Transverse colon (tissue), 4 donors: ENCODE results near the gene TNS1. TPM values are rescaled to one million over a fixed set of nuclear protein-coding genes. Genes with fewer than 3 reads are reported as not detected.

ENCODE experiments used
- DNase-seq: peaks from one replicate; pipeline ENCODE4 v3.0.0-alpha.2; 2019
- H3K27ac ChIP-seq, 4 donors: fragments of 200-600 bp; sonication (generic); 2 replicates each; pipeline ENCODE4 v1.5.1; 2016 to 2018; ENCODE audit warnings: inconsistent platforms in 4 of 4
- H3K27me3 ChIP-seq: fragments of 200-600 bp; sonication (generic); 2 replicates; pipeline ENCODE4 v1.5.1; 2017; ENCODE audit warnings: inconsistent platforms
- H3K36me3 ChIP-seq, 4 donors: fragments of 200-600 bp; sonication (generic); 2 replicates each; pipeline ENCODE4 v1.5.1; 2017 to 2019; ENCODE audit warnings: inconsistent platforms in 4 of 4
- H3K4me1 ChIP-seq, 4 donors: fragments of 200-600 bp; sonication (generic); 2 replicates each; pipeline ENCODE4 v1.5.1; 2017 to 2020; ENCODE audit warnings: inconsistent platforms in 4 of 4
- H3K4me3 ChIP-seq, 4 donors: fragments of 200-600 bp; sonication (generic); 1 replicate in 1 of 4; 2 replicates in 3 of 4; pipeline versions ENCODE4 v1.5.1 to v1.6.1; 2017 to 2019; ENCODE audit warnings: inconsistent platforms in 4 of 4
- H3K9me3 ChIP-seq, 2 donors: fragments of 200-600 bp; sonication (generic); 2 replicates each; pipeline ENCODE4 v1.5.1; 2017 to 2019; ENCODE audit warnings: inconsistent platforms in 2 of 2
- EP300 ChIP-seq: sonication (generic); formaldehyde crosslinking; IDR thresholded peaks from one replicate; pipeline ENCODE4 v1.6.1; 2017; ENCODE audit warnings: antibody characterized with exemption, low read depth
- POLR2A ChIP-seq: fragments of 450-650 bp; IDR thresholded peaks from one replicate; pipeline ENCODE4 v1.6.1; 2016; ENCODE audit warnings: antibody characterized with exemption, mild to moderate bottlenecking, moderate library complexity
- POLR2AphosphoS5 ChIP-seq, 3 donors: sonication (generic); formaldehyde crosslinking; IDR thresholded peaks; one replicate each; pipeline ENCODE4 v1.6.1; 2016; ENCODE audit warnings: antibody characterized with exemption in 3 of 3
- WGBS, 2 donors: methylation state at CpG; one replicate each; pipeline ENCODE4 v1.1.5; 2018; ENCODE audit warnings: low coverage in 1 of 2; 5-methylcytosine and 5-hydroxymethylcytosine counted together
- in situ Hi-C, 4 donors: fragments of 200-750 bp; cut with MboI; loops; one replicate each; pipeline versions ENCODE4 v1.15.0 to v1.15.1; 2017; ENCODE audit warnings: low sequenced_read_pairs in 3 of 4, low pct_ligation_motif_present in 1 of 4, low pct_unique_long_range_greater_than_20kb in 1 of 4
- intact Hi-C: fragments of 100-400 bp; cut with DNase I; formaldehyde crosslinking; loops from one replicate; pipeline ENCODE4 v1.15.1; 2023; ENCODE audit warnings: low total_unique reads
- total RNA-seq, 4 donors: library from RNA; depleted of rRNA; stranded (reverse); fragments of >200 nt; gene quantifications; one replicate each; pipeline ENCODE4 v1.1.0, GENCODE V29; 2016
- TF ChIP-seq, protein P1 (sequence below), 5 experiments: fragments of 200-600 bp in 3 of 5; fragments of 450-650 bp in 2 of 5; sonication (generic) in 3 of 5; IDR thresholded peaks; 1 replicate in 2 of 5; 2 replicates in 3 of 5; pipeline ENCODE4 v1.5.1; 2016 to 2017; ENCODE audit warnings: antibody characterized with exemption in 5 of 5, inconsistent platforms in 3 of 5, mild to moderate bottlenecking in 2 of 5, moderate library complexity in 1 of 5

The TNS1 gene
- total RNA-seq, 4 donors from 2014 or later = 101 to 487 (median 231) TPM

DNA sequence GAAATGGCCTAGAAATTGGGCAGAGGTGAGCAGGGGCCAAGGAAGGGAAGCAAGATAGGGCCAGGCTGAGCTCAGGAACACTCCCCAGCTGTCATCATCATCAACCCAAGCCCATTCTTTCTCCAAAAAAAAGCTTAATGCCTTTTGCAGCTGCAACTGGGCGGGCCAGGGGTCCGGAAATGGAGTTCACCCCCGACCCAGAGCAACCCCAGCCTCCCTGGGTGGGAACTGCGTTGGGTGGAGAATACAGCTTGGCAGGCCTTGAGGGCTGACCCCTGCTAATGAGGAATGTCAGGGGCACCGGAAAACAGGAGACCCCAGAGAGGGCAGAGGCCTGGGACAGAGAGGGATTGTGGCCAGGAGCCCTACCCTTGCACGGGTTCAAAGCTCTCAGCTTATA is 64.8 kb downstream of the TNS1 start:
- H3K4me1 ChIP-seq = peaks cover 13 to 80% (median 44%) of the 10 kb centered on the region in 4 donors

DNA sequence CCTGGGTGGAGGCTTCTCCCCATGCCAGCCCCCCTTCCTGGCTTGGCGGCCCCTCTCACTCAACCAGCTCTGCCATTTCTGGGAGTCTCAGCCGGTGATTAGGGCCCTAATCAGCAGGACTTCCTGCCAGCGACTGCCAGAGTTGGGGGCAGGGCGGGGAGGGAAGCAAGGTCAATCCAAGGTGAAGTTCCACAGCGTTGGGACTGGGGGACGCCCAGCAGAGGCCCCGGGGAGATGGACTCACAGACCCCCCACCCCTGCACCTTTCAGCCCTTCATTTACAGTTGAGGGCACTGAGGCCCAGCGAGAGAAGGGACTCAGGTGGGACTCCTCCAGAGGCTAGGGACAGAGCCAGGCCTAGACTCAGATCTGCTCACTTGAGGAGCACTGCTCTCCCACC is 65.3 kb downstream of the TNS1 start:
- intact Hi-C loops (no loop called here), in situ Hi-C loops (no loop called here)
- Histone ChIP-seq H3K27ac (peak overlapping the region; percentile 85 to 95 (median 89)), H3K4me3 (peak overlapping the region in 3 of 4 donors; percentile 16 to 19 (median 18)), H3K27me3 (no peaks in the 10 kb centered on the region), H3K9me3 (no peaks in the 10 kb centered on the region), H3K4me1 (peaks cover 18 to 83% (median 46%) of the 10 kb centered on the region in 4 donors), H3K36me3 (no peaks in the 10 kb centered on the region)
- 41% methylated on average over 8 of the region's 8 CpGs; no CpG with 5 or more reads in 1 of the 2 donors for WGBS, 2 donors
- DNase-seq = no peak
- TF ChIP-seq, protein P1, sequence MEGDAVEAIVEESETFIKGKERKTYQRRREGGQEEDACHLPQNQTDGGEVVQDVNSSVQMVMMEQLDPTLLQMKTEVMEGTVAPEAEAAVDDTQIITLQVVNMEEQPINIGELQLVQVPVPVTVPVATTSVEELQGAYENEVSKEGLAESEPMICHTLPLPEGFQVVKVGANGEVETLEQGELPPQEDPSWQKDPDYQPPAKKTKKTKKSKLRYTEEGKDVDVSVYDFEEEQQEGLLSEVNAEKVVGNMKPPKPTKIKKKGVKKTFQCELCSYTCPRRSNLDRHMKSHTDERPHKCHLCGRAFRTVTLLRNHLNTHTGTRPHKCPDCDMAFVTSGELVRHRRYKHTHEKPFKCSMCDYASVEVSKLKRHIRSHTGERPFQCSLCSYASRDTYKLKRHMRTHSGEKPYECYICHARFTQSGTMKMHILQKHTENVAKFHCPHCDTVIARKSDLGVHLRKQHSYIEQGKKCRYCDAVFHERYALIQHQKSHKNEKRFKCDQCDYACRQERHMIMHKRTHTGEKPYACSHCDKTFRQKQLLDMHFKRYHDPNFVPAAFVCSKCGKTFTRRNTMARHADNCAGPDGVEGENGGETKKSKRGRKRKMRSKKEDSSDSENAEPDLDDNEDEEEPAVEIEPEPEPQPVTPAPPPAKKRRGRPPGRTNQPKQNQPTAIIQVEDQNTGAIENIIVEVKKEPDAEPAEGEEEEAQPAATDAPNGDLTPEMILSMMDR (IDR thresholded peaks at IDR 0.05) = no peak
- TF ChIP-seq EP300 (no peak), POLR2A (no peak), POLR2AphosphoS5 (IDR thresholded peaks at IDR 0.05) (no peak)

More for the DNA sequence above, 64.8 kb downstream of the TNS1 start:
- WGBS, 2 donors = 65% methylated on average over 6 of the region's 6 CpGs; no CpG with 5 or more reads in 1 of the 2 donors
- Histone ChIP-seq H3K4me3 (peak overlapping the region in 3 of 4 donors; percentile 16 to 19 (median 18)), H3K27ac (peak overlapping the region; percentile 85 to 95 (median 89)), H3K36me3 (no peaks in the 10 kb centered on the region), H3K9me3 (no peaks in the 10 kb centered on the region), H3K27me3 (no peaks in the 10 kb centered on the region)
- intact Hi-C loops (no loop called here), in situ Hi-C loops (no loop called here)
- DNase-seq = no peak
- no peak for TF ChIP-seq POLR2AphosphoS5 (IDR thresholded peaks at IDR 0.05)
- TF ChIP-seq, protein P1 (IDR thresholded peaks at IDR 0.05) = no peak
- no peak for TF ChIP-seq EP300
- no peak for TF ChIP-seq POLR2A

- in situ Hi-C loops (no loop called here), intact Hi-C loops (no loop called here)
- H3K27me3 ChIP-seq = no peaks in the 10 kb centered on the region
- H3K27ac ChIP-seq = peak overlapping the region; percentile 85 to 95 (median 89)
- no peak for TF ChIP-seq POLR2AphosphoS5 (IDR thresholded peaks at IDR 0.05)
- TF ChIP-seq EP300 = no peak
- TF ChIP-seq POLR2A = no peak
- TF ChIP-seq, protein P1 (IDR thresholded peaks at IDR 0.05) = no peak
- peak overlapping the region in 2 of 4 donors; percentile 18 to 19 for H3K4me3 ChIP-seq
- H3K9me3 ChIP-seq = no peaks in the 10 kb centered on the region
- WGBS, 2 donors = 63 to 65% methylated on average over 4 to 10 of the region's 10 CpGs
- no peaks in the 10 kb centered on the region for H3K36me3 ChIP-seq
- H3K4me1 ChIP-seq = peaks cover 20 to 86% (median 49%) of the 10 kb centered on the region in 4 donors
- DNase-seq = no peak
Measured at GRCh38 chr2:217936952-217937351, 65.8 kb downstream of the TNS1 start.

DNA sequence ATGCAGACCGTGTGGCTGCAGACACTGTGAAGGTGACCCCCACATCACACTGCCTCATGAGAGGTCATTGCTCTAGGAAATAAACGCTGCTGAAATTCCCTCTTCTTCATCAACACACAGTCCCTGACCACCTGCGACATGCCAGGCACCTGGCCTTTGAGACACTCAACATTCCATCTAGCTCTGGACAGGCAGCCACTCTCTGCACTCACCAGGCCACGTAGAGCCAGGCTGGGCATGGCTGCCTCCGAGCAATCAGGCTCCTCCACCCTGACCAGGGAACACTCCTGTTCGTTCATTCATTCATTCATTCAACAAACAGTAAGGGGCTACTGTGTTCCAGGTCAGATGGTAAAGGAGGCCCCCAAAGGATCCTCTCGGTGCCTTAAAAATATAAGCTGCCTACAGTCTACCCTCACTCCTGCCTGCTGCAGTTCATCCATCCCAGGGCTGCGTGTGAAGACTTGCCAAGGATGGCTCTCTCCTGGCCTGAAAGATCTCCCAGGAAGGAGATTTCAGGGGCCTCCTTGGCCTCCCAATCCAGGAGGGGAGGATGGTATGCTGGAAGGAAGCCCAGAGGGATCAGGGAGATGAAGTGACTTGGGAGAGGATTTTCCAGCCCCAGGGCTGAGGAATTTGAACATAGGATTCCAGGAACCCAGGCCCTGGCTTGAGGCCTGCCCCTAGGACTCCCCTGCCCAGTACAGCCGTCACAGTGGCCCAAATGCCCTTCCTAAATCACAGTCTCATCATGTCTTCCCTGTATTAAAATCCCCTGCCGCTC is 66.7 kb downstream of the TNS1 start:
- H3K4me1 ChIP-seq = peaks cover 20 to 86% (median 53%) of the 10 kb centered on the region in 4 donors

More for the DNA sequence above, 66.7 kb downstream of the TNS1 start:
- in situ Hi-C loops = no loop called here
- Histone ChIP-seq H3K27ac (peak overlapping the region; percentile 85 to 95 (median 89)), H3K27me3 (no peaks in the 10 kb centered on the region), H3K9me3 (no peaks in the 10 kb centered on the region), H3K4me3 (peak overlapping the region in 2 of 4 donors; percentile 10 to 19), H3K36me3 (no peaks in the 10 kb centered on the region)
- WGBS, 2 donors = 60 to 70% methylated on average over 2 to 10 of the region's 10 CpGs
- intact Hi-C loops = no loop called here
- TF ChIP-seq POLR2AphosphoS5 (IDR thresholded peaks at IDR 0.05) (peak in 2 of 3 donors; percentile 36 to 54), EP300 (no peak)
- no peak for DNase-seq
